Testis (tissue), 3 donors: ENCODE data around the gene ITGB8. TPM values are rescaled to one million over a fixed set of nuclear protein-coding genes. Genes with fewer than 3 reads are reported as not detected.

Source experiments
- DNase-seq: peaks from one replicate; pipeline ENCODE4 v3.0.0-alpha.2; 2019
- H3K27ac ChIP-seq, 2 donors: fragments of 200-600 bp; sonication (generic); one replicate each; pipeline ENCODE4 v1.5.1; 2019
- H3K27me3 ChIP-seq: fragments of 200-600 bp; sonication (generic); one replicate; pipeline ENCODE4 v1.5.1; 2019
- H3K36me3 ChIP-seq: fragments of 200-600 bp; sonication (generic); one replicate; pipeline ENCODE4 v1.5.1; 2017; ENCODE audit warnings: low read depth; ENCODE audit errors: missing control alignments
- H3K4me1 ChIP-seq: fragments of 200-600 bp; sonication (generic); one replicate; pipeline ENCODE4 v1.5.1; 2019
- H3K4me3 ChIP-seq, 2 donors: fragments of 200-600 bp; sonication (generic); one replicate each; pipeline ENCODE4 v1.5.1; 2017 to 2019
- H3K9me3 ChIP-seq: fragments of 200-600 bp; sonication (generic); one replicate; pipeline ENCODE4 v1.5.1; 2017
- CTCF ChIP-seq, 3 experiments: fragments of 450-650 bp in 2 of 3; fragments of 200-600 bp in 1 of 3; sonication (generic) in 1 of 3; IDR thresholded peaks; one replicate each; pipeline ENCODE4 v1.5.1; 2016 to 2019; ENCODE audit warnings: antibody characterized with exemption in 3 of 3, mild to moderate bottlenecking in 2 of 3, moderate library complexity in 1 of 3
- POLR2A ChIP-seq: fragments of 450-650 bp; IDR thresholded peaks from one replicate; pipeline ENCODE4 v1.6.1; 2017; ENCODE audit warnings: antibody characterized with exemption, mild to moderate bottlenecking, moderate library complexity
- WGBS, 2 donors: methylation state at CpG; one replicate each; pipeline ENCODE4 v1.1.5; 2018; 5-methylcytosine and 5-hydroxymethylcytosine counted together
- intact Hi-C: fragments of 100-400 bp; cut with DNase I; formaldehyde crosslinking; loops from one replicate; pipeline ENCODE4 v1.15.1; 2023; ENCODE audit warnings: low total_unique reads
- polyA plus RNA-seq: library from polyadenylated mRNA; stranded (reverse); fragments of 350-450 nt; fragmentation: Illumina TruSeq; extraction: RNeasy Lipid Tissue Mini Kit (QIAGEN cat#74804); gene quantifications from one replicate; pipeline ENCODE4 v1.2.3, GENCODE V29; 2014; ENCODE audit warnings: low read depth, low replicate concordance; ENCODE audit not compliant: insufficient read depth
- total RNA-seq, 2 donors: library from RNA; depleted of rRNA; stranded (reverse); fragments of >200 nt; gene quantifications; one replicate each; pipeline ENCODE4 v1.2.3, GENCODE V29; 2016

ITGB8 gene
- total and polyA plus RNA-seq, 3 donors from 2014 or later: 9.5 to 111 (median 104) TPM

GRCh38 chr7:20316706-20317105 is 14.0 kb upstream of the ITGB8 start:
- Histone ChIP-seq H3K27ac (no peak overlapping the region), H3K27me3 (no peaks in the 10 kb centered on the region), H3K9me3 (no peaks in the 10 kb centered on the region), H3K4me1 (no peaks in the 10 kb centered on the region), H3K36me3 (no peaks in the 10 kb centered on the region), H3K4me3 (no peak overlapping the region)
- intact Hi-C loops: no loop called here
- no peak for TF ChIP-seq CTCF (IDR thresholded peaks at IDR 0.05)
- TF ChIP-seq POLR2A: no peak
- no peak for DNase-seq
- WGBS, 2 donors: 71 to 74% methylated on average over 4 of the region's 4 CpGs

- no peaks in the 10 kb centered on the region for H3K36me3 ChIP-seq
- H3K27me3 ChIP-seq: no peaks in the 10 kb centered on the region
- H3K4me1 ChIP-seq: no peaks in the 10 kb centered on the region
- no peak overlapping the region for H3K27ac ChIP-seq
- H3K4me3 ChIP-seq: no peak overlapping the region
- intact Hi-C loops: no loop called here
- H3K9me3 ChIP-seq: no peaks in the 10 kb centered on the region
- TF ChIP-seq POLR2A (no peak), CTCF (IDR thresholded peaks at IDR 0.05) (no peak)
- no peak for DNase-seq
Observed at GRCh38 chr7:20317413-20317812, 13.3 kb upstream of the ITGB8 start.

GRCh38 chr7:20318933-20319332 is 11.8 kb upstream of the ITGB8 start:
- Histone ChIP-seq H3K27ac (no peak overlapping the region), H3K9me3 (no peaks in the 10 kb centered on the region), H3K4me3 (no peak overlapping the region), H3K27me3 (no peaks in the 10 kb centered on the region), H3K36me3 (no peaks in the 10 kb centered on the region), H3K4me1 (no peaks in the 10 kb centered on the region)
- DNase-seq: no peak
- WGBS, 2 donors: 92% methylated on average over 6 of the region's 6 CpGs
- intact Hi-C loops: no loop called here
- no peak for TF ChIP-seq POLR2A
- TF ChIP-seq CTCF (IDR thresholded peaks at IDR 0.05): no peak

- H3K4me3 ChIP-seq: no peak overlapping the region
- H3K27ac ChIP-seq: no peak overlapping the region
- H3K4me1 ChIP-seq: no peaks in the 10 kb centered on the region
- H3K9me3 ChIP-seq: no peaks in the 10 kb centered on the region
- TF ChIP-seq POLR2A (no peak), CTCF (IDR thresholded peaks at IDR 0.05) (no peak)
- 40 to 52% methylated on average over 3 of the region's 3 CpGs for WGBS, 2 donors
- intact Hi-C loops: no loop called here
- no peak for DNase-seq
- H3K27me3 ChIP-seq: no peaks in the 10 kb centered on the region
- no peaks in the 10 kb centered on the region for H3K36me3 ChIP-seq
Observed at GRCh38 chr7:20320322-20320721, 10.4 kb upstream of the ITGB8 start.

- H3K27ac ChIP-seq: no peak overlapping the region
- intact Hi-C loops: no loop called here
- no peaks in the 10 kb centered on the region for H3K9me3 ChIP-seq
- DNase-seq: no peak
- 83 to 86% methylated on average over 7 of the region's 7 CpGs for WGBS, 2 donors
- no peaks in the 10 kb centered on the region for H3K36me3 ChIP-seq
- H3K27me3 ChIP-seq: no peaks in the 10 kb centered on the region
- no peak overlapping the region for H3K4me3 ChIP-seq
- TF ChIP-seq CTCF (IDR thresholded peaks at IDR 0.05): no peak
- TF ChIP-seq POLR2A: no peak
- H3K4me1 ChIP-seq: no peaks in the 10 kb centered on the region
Observed at GRCh38 chr7:20320786-20321185, 9.9 kb upstream of the ITGB8 start.
